ENCODE results near the gene KCNMA1.

Gene KCNMA1

DNA sequence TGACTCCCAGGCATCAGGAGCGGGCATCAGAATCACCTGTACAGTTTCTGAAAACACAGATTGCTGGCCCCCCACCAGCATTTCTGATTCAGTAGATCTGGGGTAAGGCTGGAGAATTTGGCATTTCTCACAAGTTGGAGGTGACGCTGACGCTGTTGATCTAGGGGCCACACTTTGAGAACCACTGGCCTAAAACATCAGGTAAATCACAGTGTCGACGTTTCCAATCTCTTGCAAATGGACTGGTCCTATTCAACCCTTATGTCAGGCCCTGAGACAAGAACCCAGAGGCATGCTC is 564.0 kb downstream of the KCNMA1 start:
- no peak overlapping the region for H3K4me3 ChIP-seq (ENCODE audit: low read depth, low read length)
- TF ChIP-seq, protein P1, sequence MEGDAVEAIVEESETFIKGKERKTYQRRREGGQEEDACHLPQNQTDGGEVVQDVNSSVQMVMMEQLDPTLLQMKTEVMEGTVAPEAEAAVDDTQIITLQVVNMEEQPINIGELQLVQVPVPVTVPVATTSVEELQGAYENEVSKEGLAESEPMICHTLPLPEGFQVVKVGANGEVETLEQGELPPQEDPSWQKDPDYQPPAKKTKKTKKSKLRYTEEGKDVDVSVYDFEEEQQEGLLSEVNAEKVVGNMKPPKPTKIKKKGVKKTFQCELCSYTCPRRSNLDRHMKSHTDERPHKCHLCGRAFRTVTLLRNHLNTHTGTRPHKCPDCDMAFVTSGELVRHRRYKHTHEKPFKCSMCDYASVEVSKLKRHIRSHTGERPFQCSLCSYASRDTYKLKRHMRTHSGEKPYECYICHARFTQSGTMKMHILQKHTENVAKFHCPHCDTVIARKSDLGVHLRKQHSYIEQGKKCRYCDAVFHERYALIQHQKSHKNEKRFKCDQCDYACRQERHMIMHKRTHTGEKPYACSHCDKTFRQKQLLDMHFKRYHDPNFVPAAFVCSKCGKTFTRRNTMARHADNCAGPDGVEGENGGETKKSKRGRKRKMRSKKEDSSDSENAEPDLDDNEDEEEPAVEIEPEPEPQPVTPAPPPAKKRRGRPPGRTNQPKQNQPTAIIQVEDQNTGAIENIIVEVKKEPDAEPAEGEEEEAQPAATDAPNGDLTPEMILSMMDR (IDR thresholded peaks at IDR 0.05; ENCODE audit: control insufficient read depth, extremely low read depth, insufficient read depth) = no peak
- no peak for DNase-seq (ENCODE audit: low read depth)

DNA sequence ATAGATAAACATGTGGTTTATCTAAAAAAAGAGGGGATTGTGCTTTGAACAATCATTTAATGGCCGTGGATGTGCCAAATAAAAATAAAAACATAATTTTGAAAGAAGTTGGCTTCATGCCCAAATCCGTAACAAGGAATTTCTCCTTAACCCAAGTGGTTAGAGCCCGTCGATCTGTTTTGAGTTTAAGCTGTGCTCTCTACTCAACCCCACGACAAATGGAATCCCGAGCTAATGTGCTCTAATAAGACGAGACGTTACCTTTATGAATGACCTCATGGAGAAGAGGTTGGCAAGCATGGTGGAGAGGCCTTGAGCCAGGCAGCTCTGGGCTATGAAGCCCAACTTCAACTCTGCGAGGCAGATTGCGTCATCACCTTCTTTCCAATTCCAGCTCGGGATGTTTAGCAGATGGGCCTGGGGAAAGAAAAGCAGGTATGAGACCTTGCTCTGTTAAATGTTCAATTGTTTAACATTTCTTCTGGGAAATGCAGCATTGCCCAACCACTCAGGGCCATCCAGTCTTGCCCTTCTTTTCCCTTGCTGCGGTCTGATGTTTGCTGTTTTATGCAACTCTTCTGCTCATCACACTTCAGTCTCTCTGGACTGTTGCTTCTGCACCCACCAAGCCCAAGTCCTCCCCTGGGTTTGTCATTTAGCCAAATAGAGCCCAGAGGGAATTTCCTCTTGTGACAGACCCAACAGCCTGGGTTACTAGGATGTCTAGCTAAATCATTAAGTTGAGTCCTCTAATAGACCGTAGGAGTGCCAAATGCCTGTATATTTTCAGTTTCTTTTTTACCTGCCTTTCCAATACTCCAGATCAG is 564.6 kb downstream of the KCNMA1 start:
- no peak overlapping the region for H3K4me3 ChIP-seq (ENCODE audit: low read depth, low read length)
- DNase-seq (ENCODE audit: low read depth) = no peak
- TF ChIP-seq, protein P1 (IDR thresholded peaks at IDR 0.05; ENCODE audit: control insufficient read depth, extremely low read depth, insufficient read depth) = no peak

DNA sequence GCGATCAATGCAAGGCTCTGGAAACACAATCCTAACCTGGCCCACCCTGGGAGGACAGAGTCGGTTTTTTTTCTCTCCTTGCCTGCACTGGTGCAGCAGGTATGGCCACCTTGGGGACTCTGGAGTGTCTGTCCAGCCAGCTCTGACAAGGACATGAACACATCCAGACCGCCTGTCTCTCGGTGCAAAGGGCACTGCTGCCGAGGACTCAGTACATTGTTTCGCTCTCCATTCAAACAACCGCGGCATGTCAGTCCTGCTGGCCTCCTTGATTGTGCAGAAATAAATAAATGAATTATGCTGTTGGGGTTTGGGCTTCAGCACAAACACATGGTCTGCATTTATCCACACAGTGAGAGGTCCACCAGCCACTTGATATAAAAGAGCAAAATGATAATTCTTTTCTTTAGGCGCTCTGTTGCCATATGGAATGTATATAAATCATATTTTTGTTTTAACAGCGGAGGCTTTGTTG is 565.2 kb downstream of the KCNMA1 start:
- no peak overlapping the region for H3K4me3 ChIP-seq (ENCODE audit: low read depth, low read length)
- DNase-seq (ENCODE audit: low read depth) = no peak
- TF ChIP-seq, protein P1 (IDR thresholded peaks at IDR 0.05; ENCODE audit: control insufficient read depth, extremely low read depth, insufficient read depth) = no peak

DNA sequence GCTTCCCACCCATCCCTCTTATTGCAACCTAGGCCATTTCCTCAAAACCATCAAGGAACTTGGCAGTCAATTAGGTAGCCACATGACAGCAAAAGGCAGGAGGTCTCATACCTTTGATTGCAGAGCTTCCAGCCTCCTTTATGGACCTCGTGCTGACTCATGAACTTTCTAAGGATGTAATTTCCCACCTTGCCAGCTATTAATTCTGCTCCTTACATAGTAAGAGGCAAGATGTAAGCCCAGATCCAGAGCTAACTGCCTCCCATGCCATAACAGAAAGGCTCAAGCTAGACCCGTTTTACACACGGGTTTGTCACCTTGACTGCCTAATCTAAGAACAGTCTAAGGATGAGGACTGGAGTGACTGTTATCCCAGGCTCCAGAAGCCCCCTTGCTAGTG is 565.7 kb downstream of the KCNMA1 start:
- TF ChIP-seq, protein P1 (IDR thresholded peaks at IDR 0.05; ENCODE audit: control insufficient read depth, extremely low read depth, insufficient read depth) = no peak
- no peak for DNase-seq (ENCODE audit: low read depth)
- H3K4me3 ChIP-seq (ENCODE audit: low read depth, low read length) = no peak overlapping the region

DNA sequence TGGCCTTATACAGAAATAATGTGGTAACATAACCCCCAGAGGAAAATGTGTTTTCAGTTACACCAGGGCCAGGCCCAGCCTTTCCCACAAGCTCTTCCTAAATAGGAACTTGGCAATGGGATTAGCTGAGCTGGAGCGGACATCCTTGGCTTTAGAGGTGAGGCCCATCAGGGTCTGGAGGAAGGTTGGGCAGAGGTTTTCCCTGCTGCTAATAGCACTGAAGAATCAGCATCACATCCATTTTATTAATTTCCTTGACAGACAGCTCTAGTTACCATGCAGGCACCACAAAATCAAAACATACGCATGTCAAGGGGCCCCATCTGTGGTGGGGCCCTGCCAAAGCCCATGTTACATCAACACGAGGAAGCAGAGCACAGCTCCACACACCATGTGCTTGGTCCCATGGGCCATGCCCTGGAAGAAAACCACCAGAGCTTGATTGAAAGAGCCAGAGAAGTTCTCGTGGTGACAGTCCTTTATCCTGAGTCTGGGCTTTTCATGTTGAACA is 566.6 kb downstream of the KCNMA1 start:
- DNase-seq (ENCODE audit: low read depth) = no peak
- no peak overlapping the region for H3K4me3 ChIP-seq (ENCODE audit: low read depth, low read length)
- TF ChIP-seq, protein P1 (IDR thresholded peaks at IDR 0.05; ENCODE audit: control insufficient read depth, extremely low read depth, insufficient read depth) = no peak

DNA sequence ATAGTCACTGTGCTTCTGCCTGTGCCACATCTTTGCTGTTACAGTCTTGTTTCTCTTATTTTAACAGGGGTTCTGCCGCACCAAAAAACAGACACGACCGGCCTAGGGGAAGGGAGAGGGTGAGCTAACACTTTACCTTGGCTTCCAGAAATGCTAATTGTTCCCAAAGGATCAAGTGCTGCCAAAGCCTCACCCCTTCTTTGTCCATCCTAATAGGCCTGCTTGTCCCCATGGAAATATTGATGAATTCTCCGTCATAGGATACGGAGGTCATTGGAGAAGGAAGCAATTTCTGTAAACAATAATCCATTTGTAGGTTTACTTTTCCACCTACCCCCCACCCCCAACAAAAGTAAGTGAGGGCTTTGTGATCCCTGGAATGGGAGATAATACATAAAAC is 567.3 kb downstream of the KCNMA1 start:
- no peak for DNase-seq (ENCODE audit: low read depth)
- TF ChIP-seq, protein P1 (IDR thresholded peaks at IDR 0.05; ENCODE audit: control insufficient read depth, extremely low read depth, insufficient read depth) = no peak
- no peak overlapping the region for H3K4me3 ChIP-seq (ENCODE audit: low read depth, low read length)

DNA sequence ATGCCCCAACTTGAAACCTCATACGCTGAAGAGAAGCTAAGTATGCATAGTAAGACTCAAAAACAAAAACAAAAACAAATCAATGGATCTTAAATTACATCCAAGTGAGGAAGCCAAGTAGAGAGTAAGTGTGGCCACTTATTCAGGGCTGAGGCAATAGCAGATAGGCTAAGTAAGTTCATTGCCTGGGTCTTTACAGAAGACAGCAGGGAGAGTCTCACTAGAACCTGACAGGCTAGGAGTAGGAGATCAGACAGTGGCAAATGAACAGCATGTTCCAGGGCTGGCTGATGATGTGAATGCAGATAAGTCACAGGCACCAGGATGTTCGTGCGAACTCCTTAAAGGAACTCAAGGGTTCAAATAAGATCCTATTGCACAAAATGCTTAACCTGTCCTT is 568.6 kb downstream of the KCNMA1 start:
- DNase-seq (ENCODE audit: low read depth) = no peak
- TF ChIP-seq, protein P1 (IDR thresholded peaks at IDR 0.05; ENCODE audit: control insufficient read depth, extremely low read depth, insufficient read depth) = no peak
- no peak overlapping the region for H3K4me3 ChIP-seq (ENCODE audit: low read depth, low read length)

All from LNCaP clone FGC (cell line).